ENCODE measurements around the gene MRPL37. TPM values are rescaled to one million over a fixed set of nuclear protein-coding genes. Genes with fewer than 3 reads are reported as not detected.
A peak's percentile ranks its signal among the peaks of the same experiment; 100 is the strongest.

Gene MRPL37
- total RNA-seq, 1 donor from 2014 or later = 42.6 TPM

GRCh38 chr1:54173681-54174080 lies 26.3 kb upstream of the MRPL37 start:
- FAIRE-seq (no peak), DNase-seq (ENCODE audit: low read depth) (no peak)
- no peaks in the 10 kb centered on the region for H3K36me3 ChIP-seq (ENCODE audit: control insufficient read depth, insufficient read depth, low read length)

GRCh38 chr1:54174106-54174505 lies 25.9 kb upstream of the MRPL37 start:
- Histone ChIP-seq H3K36me3 (ENCODE audit: control insufficient read depth, insufficient read depth, low read length) (no peaks in the 10 kb centered on the region), H3K4me3 (ENCODE audit: low read depth, low read length) (no peak overlapping the region), H3K27me3 (ENCODE audit: control insufficient read depth, insufficient read depth, low read length) (no peaks in the 10 kb centered on the region)
- DNase-seq (ENCODE audit: low read depth) (no peak), FAIRE-seq (no peak)
- no peak for TF ChIP-seq CTCF (IDR thresholded peaks at IDR 0.05; ENCODE audit: insufficient read depth, low read length, severe bottlenecking)

More at GRCh38 chr1:54173681-54174080, 26.3 kb upstream of the MRPL37 start:
- TF ChIP-seq CTCF (IDR thresholded peaks at IDR 0.05; ENCODE audit: insufficient read depth, low read length, severe bottlenecking) = no peak
- Histone ChIP-seq H3K4me3 (ENCODE audit: low read depth, low read length) (no peak overlapping the region), H3K27me3 (ENCODE audit: control insufficient read depth, insufficient read depth, low read length) (no peaks in the 10 kb centered on the region)

GRCh38 chr1:54176621-54177327 lies 23.2 kb upstream of the MRPL37 start:
- no peaks in the 10 kb centered on the region for H3K27me3 ChIP-seq (ENCODE audit: control insufficient read depth, insufficient read depth, low read length)
- no peak for TF ChIP-seq CTCF (IDR thresholded peaks at IDR 0.05; ENCODE audit: insufficient read depth, low read length, severe bottlenecking)
- DNase-seq (ENCODE audit: low read depth) = no peak
- no peak overlapping the region for H3K4me3 ChIP-seq (ENCODE audit: low read depth, low read length)
- FAIRE-seq = peak; percentile 23
- H3K36me3 ChIP-seq (ENCODE audit: control insufficient read depth, insufficient read depth, low read length) = no peaks in the 10 kb centered on the region

- FAIRE-seq (no peak), DNase-seq (ENCODE audit: low read depth) (no peak)
- TF ChIP-seq CTCF (IDR thresholded peaks at IDR 0.05; ENCODE audit: insufficient read depth, low read length, severe bottlenecking) = no peak
- Histone ChIP-seq H3K4me3 (ENCODE audit: low read depth, low read length) (no peak overlapping the region), H3K36me3 (ENCODE audit: control insufficient read depth, insufficient read depth, low read length) (no peaks in the 10 kb centered on the region), H3K27me3 (ENCODE audit: control insufficient read depth, insufficient read depth, low read length) (no peaks in the 10 kb centered on the region)
Measured at GRCh38 chr1:54177726-54178125, 22.2 kb upstream of the MRPL37 start.

- Histone ChIP-seq H3K4me3 (ENCODE audit: low read depth, low read length) (no peak overlapping the region), H3K27me3 (ENCODE audit: control insufficient read depth, insufficient read depth, low read length) (no peaks in the 10 kb centered on the region), H3K36me3 (ENCODE audit: control insufficient read depth, insufficient read depth, low read length) (no peaks in the 10 kb centered on the region)
- FAIRE-seq (no peak), DNase-seq (ENCODE audit: low read depth) (no peak)
- TF ChIP-seq CTCF (IDR thresholded peaks at IDR 0.05; ENCODE audit: insufficient read depth, low read length, severe bottlenecking) = no peak
Measured at GRCh38 chr1:54178296-54179070, 21.5 kb upstream of the MRPL37 start.

Measured in bronchial epithelial cell (primary cell).